ENCODE data around the gene BOD1L1.

Gene BOD1L1

DNA sequence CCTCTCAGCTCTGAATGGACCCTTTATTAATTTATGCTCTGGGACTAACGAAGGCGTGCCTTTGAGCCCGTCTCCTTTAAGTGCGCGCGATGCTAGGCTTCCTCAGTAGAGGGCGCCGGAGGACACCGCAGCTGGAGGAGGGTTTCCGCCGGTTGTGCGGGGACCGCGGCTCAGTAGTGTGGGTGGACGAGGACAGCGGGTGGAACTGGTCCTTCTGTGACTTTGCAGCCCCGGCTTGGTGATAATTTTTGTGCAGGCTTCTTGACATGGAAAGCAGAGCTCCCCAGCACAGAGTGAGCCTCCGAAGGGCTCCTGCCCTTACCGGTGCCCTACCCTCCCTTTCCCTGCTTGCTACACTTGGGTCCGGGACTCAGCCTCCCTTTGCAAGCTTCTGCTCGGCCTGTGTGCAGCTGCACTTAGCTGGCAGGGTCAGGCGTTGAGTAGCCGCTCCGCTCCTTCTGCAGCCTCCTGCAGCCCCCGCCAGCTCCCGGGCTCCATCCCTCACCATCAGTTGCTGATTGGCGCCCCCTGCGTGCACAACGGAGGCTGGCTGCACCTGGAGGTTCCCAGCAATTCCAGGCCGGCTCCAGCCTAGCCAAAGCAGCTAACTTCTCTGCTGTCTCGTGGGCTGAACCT is 26.8 kb upstream of the BOD1L1 start:
- TF ChIP-seq, protein P1, sequence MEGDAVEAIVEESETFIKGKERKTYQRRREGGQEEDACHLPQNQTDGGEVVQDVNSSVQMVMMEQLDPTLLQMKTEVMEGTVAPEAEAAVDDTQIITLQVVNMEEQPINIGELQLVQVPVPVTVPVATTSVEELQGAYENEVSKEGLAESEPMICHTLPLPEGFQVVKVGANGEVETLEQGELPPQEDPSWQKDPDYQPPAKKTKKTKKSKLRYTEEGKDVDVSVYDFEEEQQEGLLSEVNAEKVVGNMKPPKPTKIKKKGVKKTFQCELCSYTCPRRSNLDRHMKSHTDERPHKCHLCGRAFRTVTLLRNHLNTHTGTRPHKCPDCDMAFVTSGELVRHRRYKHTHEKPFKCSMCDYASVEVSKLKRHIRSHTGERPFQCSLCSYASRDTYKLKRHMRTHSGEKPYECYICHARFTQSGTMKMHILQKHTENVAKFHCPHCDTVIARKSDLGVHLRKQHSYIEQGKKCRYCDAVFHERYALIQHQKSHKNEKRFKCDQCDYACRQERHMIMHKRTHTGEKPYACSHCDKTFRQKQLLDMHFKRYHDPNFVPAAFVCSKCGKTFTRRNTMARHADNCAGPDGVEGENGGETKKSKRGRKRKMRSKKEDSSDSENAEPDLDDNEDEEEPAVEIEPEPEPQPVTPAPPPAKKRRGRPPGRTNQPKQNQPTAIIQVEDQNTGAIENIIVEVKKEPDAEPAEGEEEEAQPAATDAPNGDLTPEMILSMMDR (conservative IDR thresholded peaks at IDR 0.05; ENCODE audit: low read depth, low read length) = peak; percentile 72
- H3K4me1 ChIP-seq (ENCODE audit: low read depth, poor library complexity, severe bottlenecking) = peaks cover 10% of the 10 kb centered on the region
- H3K4me3 ChIP-seq (IDR thresholded peaks at IDR 0.05; ENCODE audit: insufficient read depth, low read depth, low read length) = no peak overlapping the region
- H3K79me2 ChIP-seq (ENCODE audit: insufficient read depth, low read depth) = no peaks in the 10 kb centered on the region
- no peaks in the 10 kb centered on the region for H4K20me1 ChIP-seq (ENCODE audit: insufficient read depth)
- peak overlapping the region; percentile 82 for H3K4me2 ChIP-seq
- no peaks in the 10 kb centered on the region for H3K27me3 ChIP-seq (ENCODE audit: insufficient read depth, low read depth)
- H3K27ac ChIP-seq = no peak overlapping the region
- no peaks in the 10 kb centered on the region for H3K36me3 ChIP-seq (ENCODE audit: insufficient read depth)
- H2AFZ ChIP-seq (ENCODE audit: low read depth) = peak overlapping the region; percentile 90
- no peak overlapping the region for H3K9ac ChIP-seq

DNA sequence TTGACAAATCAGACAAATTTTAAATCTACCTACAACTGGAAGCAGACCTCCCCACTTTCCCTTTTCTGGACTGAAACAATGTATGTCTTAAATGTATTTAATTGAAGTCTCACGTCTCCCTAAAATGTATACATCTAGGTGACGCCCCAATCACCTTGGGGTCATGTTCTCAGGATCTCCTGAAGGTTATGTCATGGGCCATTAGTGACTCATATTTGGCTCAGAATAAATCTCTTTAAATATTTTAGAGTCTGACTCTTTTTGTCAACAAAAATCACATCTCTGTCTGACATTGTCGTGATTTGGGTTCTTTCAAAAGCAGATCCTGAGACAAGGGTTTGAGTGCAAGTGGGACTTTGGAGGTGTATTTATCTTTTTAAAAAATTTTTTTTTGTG is 26.2 kb upstream of the BOD1L1 start:
- H3K79me2 ChIP-seq (ENCODE audit: insufficient read depth, low read depth) = no peaks in the 10 kb centered on the region
- no peak overlapping the region for H3K27ac ChIP-seq
- H3K27me3 ChIP-seq (ENCODE audit: insufficient read depth, low read depth) = no peaks in the 10 kb centered on the region
- peaks cover 10% of the 10 kb centered on the region for H3K4me1 ChIP-seq (ENCODE audit: low read depth, poor library complexity, severe bottlenecking)
- TF ChIP-seq, protein P1 (conservative IDR thresholded peaks at IDR 0.05; ENCODE audit: low read depth, low read length) = no peak
- peak overlapping the region; percentile 90; the same call in 1 of the 2 replicates for H2AFZ ChIP-seq (ENCODE audit: low read depth)
- H3K4me2 ChIP-seq = peak overlapping the region; percentile 82
- H3K36me3 ChIP-seq (ENCODE audit: insufficient read depth) = no peaks in the 10 kb centered on the region
- H3K4me3 ChIP-seq (IDR thresholded peaks at IDR 0.05; ENCODE audit: insufficient read depth, low read depth, low read length) = no peak overlapping the region
- H4K20me1 ChIP-seq (ENCODE audit: insufficient read depth) = no peaks in the 10 kb centered on the region
- no peak overlapping the region for H3K9ac ChIP-seq

DNA sequence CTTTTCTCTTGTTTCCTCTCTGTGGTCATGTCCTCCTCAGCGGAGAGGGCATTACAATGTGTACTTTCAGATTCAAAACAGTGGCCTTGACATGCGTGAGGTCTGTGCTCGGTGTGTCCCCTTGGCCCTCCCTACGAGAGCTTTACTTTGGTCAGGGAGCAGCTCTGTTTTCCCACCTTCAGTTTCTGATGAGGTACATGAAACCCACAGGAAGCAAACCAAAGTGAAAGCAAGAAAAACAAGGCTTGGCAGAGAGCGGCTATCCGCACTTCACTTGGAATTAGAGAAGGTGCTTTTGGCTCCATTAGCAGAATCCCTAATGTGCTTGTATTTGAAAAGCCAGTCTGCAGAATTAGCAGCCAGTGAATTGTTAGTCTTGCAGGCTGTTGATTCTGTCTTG is 19.5 kb upstream of the BOD1L1 start:
- H3K9ac ChIP-seq = no peak overlapping the region
- H4K20me1 ChIP-seq (ENCODE audit: insufficient read depth) = no peaks in the 10 kb centered on the region
- H3K27me3 ChIP-seq (ENCODE audit: insufficient read depth, low read depth) = no peaks in the 10 kb centered on the region
- H3K4me3 ChIP-seq (IDR thresholded peaks at IDR 0.05; ENCODE audit: insufficient read depth, low read depth, low read length) = no peak overlapping the region
- H3K4me1 ChIP-seq (ENCODE audit: low read depth, poor library complexity, severe bottlenecking) = peaks cover 6% of the 10 kb centered on the region
- H3K79me2 ChIP-seq (ENCODE audit: insufficient read depth, low read depth) = no peaks in the 10 kb centered on the region
- H3K27ac ChIP-seq = no peak overlapping the region
- H3K36me3 ChIP-seq (ENCODE audit: insufficient read depth) = no peaks in the 10 kb centered on the region
- no peak overlapping the region for H3K4me2 ChIP-seq
- TF ChIP-seq, protein P1 (conservative IDR thresholded peaks at IDR 0.05; ENCODE audit: low read depth, low read length) = no peak
- H2AFZ ChIP-seq (ENCODE audit: low read depth) = no peak overlapping the region

DNA sequence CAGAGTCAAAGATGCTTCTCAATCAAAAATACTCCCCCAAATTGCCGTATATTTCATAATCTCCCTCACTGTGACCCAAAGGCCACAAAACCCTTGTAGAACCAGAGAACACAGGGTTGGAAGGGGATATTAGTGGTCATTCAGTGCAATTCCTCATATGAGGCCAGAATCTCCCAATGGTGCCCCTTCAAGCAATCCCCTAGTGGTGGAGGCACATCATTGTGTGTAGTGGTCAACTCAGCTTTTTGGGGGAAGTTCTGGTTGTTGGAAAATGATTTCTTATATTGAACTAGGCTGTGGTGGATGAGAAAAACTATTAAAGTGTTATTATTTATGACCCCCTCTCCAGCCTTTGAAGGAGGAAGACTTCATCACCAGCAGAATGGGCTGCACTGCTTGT is 17.6 kb upstream of the BOD1L1 start:
- H3K4me2 ChIP-seq = no peak overlapping the region
- no peaks in the 10 kb centered on the region for H4K20me1 ChIP-seq (ENCODE audit: insufficient read depth)
- H2AFZ ChIP-seq (ENCODE audit: low read depth) = no peak overlapping the region
- H3K4me1 ChIP-seq (ENCODE audit: low read depth, poor library complexity, severe bottlenecking) = peaks cover 6% of the 10 kb centered on the region
- H3K27me3 ChIP-seq (ENCODE audit: insufficient read depth, low read depth) = no peaks in the 10 kb centered on the region
- no peak overlapping the region for H3K4me3 ChIP-seq (IDR thresholded peaks at IDR 0.05; ENCODE audit: insufficient read depth, low read depth, low read length)
- no peak overlapping the region for H3K9ac ChIP-seq
- no peaks in the 10 kb centered on the region for H3K79me2 ChIP-seq (ENCODE audit: insufficient read depth, low read depth)
- TF ChIP-seq, protein P1 (conservative IDR thresholded peaks at IDR 0.05; ENCODE audit: low read depth, low read length) = no peak
- H3K27ac ChIP-seq = no peak overlapping the region
- H3K36me3 ChIP-seq (ENCODE audit: insufficient read depth) = no peaks in the 10 kb centered on the region
